Measurements from ENCODE around the gene MACO1.
A peak's percentile ranks its signal among the peaks of the same experiment; 100 is the strongest.

MACO1 gene

GRCh38 chr1:25544243-25544764, 113.6 kb downstream of the MACO1 start:
- DNase-seq (no peak), ATAC-seq (peak; percentile 22)
- Mint-ChIP-seq H3K27me3 (no peaks in the 10 kb centered on the region), H3K27ac (peak overlapping the region; percentile 69 to 95), H3K4me3 (peak overlapping the region; percentile 78 to 95), H3K4me1 (peaks cover 54% of the 10 kb centered on the region), H3K9me3 (no peaks in the 10 kb centered on the region)

- ATAC-seq (no peak), DNase-seq (no peak)
- H3K4me3 Mint-ChIP-seq: peak overlapping the region; percentile 78 to 95
- peak overlapping the region; percentile 5 to 95 for H3K27ac Mint-ChIP-seq
- peaks cover 59% of the 10 kb centered on the region for H3K4me1 Mint-ChIP-seq
- H3K9me3 Mint-ChIP-seq: no peaks in the 10 kb centered on the region
- H3K27me3 Mint-ChIP-seq: no peaks in the 10 kb centered on the region
Measured at GRCh38 chr1:25544819-25545218, 114.1 kb downstream of the MACO1 start.

DNA sequence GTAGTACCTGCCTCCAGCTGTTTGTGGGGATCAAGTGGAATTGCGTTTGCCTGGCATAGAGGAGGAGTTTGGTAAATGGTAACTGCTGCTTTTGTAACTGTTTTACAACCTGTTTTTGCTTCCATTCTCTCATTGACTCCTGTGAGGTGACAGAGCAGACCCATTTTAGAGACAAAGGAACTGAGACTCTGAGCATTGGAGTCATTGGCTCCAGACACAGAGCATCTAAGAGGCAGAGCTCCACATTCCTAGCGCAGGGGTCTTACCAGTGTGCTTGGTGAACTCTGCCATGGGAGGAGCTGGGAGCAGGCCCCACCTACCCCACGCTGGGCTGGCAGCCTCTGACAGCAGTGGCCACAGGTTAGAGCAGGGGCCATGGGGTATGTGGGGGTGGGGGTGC, 115.1 kb downstream of the MACO1 start:
- H3K27ac Mint-ChIP-seq: no peak overlapping the region
- peak overlapping the region; percentile 78 to 95 for H3K4me3 Mint-ChIP-seq
- H3K9me3 Mint-ChIP-seq: no peaks in the 10 kb centered on the region
- DNase-seq (no peak), ATAC-seq (no peak)
- no peaks in the 10 kb centered on the region for H3K27me3 Mint-ChIP-seq
- H3K4me1 Mint-ChIP-seq: peaks cover 68% of the 10 kb centered on the region

DNA sequence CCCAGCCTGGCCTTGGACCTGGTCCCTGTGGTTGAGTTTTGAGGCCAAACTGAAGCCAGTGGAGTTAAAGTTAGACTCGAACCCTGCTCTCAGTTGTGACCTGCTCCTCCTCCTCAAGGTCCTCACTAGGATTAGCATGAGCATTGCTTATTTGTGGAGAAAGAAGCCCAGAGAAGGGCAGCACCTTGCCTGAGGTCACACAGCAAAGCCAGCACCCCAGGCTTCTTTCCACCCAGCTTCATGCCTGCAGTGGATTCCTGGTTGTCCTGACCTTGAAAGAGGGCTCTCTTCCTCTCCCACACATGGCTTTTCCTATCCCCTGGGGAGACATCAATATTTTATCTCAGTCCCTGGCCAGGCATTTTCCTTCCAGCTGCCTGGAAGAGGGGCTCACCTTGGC, 115.5 kb downstream of the MACO1 start:
- DNase-seq: no peak
- H3K4me3 Mint-ChIP-seq: no peak overlapping the region
- H3K27ac Mint-ChIP-seq: no peak overlapping the region
- peaks cover 73% of the 10 kb centered on the region for H3K4me1 Mint-ChIP-seq
- no peaks in the 10 kb centered on the region for H3K27me3 Mint-ChIP-seq
- no peaks in the 10 kb centered on the region for H3K9me3 Mint-ChIP-seq
- no peak for ATAC-seq

- Mint-ChIP-seq H3K27me3 (no peaks in the 10 kb centered on the region), H3K4me3 (peak overlapping the region in 1 of 2 donors; percentile 88), H3K4me1 (peaks cover 91% of the 10 kb centered on the region), H3K27ac (no peak overlapping the region), H3K9me3 (no peaks in the 10 kb centered on the region)
- no peak for DNase-seq
- ATAC-seq: no peak
Measured at GRCh38 chr1:25548601-25549000, 117.9 kb downstream of the MACO1 start.

- peak overlapping the region; percentile 50 to 87 for H3K27ac Mint-ChIP-seq
- peak overlapping the region; percentile 78 to 88 for H3K4me3 Mint-ChIP-seq
- H3K9me3 Mint-ChIP-seq: no peaks in the 10 kb centered on the region
- no peaks in the 10 kb centered on the region for H3K27me3 Mint-ChIP-seq
- ATAC-seq: peak; percentile 98
- H3K4me1 Mint-ChIP-seq: peaks cover 98% of the 10 kb centered on the region
- DNase-seq: peak; percentile 86 to 90
Measured at GRCh38 chr1:25549273-25550154, 118.8 kb downstream of the MACO1 start.

Measured in stimulated activated naive CD8-positive, alpha-beta T cell treated with anti-CD3 and anti-CD28 coated beads, Interleukin-15, amount 100 ng/mL, for 72 hours (primary cell).